Measurements from ENCODE around the gene CKLF. TPM values are rescaled to one million over a fixed set of nuclear protein-coding genes. Genes with fewer than 3 reads are reported as not detected.

The CKLF gene
- polyA plus RNA-seq, 1 of the 3 experiments (the other 2 are of a cell fraction) = 211 TPM

DNA sequence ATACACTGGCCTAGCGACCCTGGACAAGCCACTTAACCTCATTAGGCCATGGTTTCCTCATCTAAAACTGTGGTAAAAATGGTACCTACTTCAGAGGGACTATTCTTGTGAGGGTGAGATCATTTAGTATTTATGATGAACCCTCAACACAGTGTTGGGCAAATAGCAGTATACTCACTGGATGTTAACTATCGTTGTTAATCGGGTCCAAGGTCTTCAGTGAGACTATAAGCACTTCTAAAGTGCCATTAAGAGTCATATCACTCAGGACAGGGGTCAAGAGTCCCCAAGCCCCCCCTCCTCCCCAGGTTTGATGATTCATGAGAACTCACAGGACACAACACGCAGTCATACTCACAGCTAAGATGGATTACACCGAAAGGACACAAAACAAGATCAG is 13.5 kb upstream of the CKLF start:
- no peaks in the 10 kb centered on the region for H3K4me1 ChIP-seq (ENCODE audit: control insufficient read depth in 1 of 2, insufficient read depth in 2 of 2, low read depth in 1 of 2, low read length in 1 of 2)

More for the DNA sequence above, 13.5 kb upstream of the CKLF start:
- Histone ChIP-seq H3K9me2 (no peaks in the 10 kb centered on the region), H3F3A (replicated peaks; ENCODE audit: insufficient read depth) (no peaks in the 10 kb centered on the region), H3K27me3 (ENCODE audit: insufficient read depth) (no peaks in the 10 kb centered on the region), H3K9me3 (no peaks in the 10 kb centered on the region), H4K20me1 (ENCODE audit: insufficient read depth) (no peaks in the 10 kb centered on the region), H3K36me3 (replicated peaks in 1 of 2; ENCODE audit: control insufficient read depth in 1 of 2, insufficient read depth in 2 of 2, low read length in 1 of 2) (peaks cover 3 to 9% of the 10 kb centered on the region in 2 experiments), H3K4me3 (ENCODE audit: low read depth in 2 of 2, low read length in 1 of 2) (no peak overlapping the region), H3K79me2 (ENCODE audit: insufficient read depth) (no peaks in the 10 kb centered on the region), H3K9ac (no peak overlapping the region), H3K27ac (ENCODE audit: low read depth in 2 of 2, low read length in 1 of 2) (no peak overlapping the region), H2AFZ (ENCODE audit: low read depth) (no peak overlapping the region), H3K4me2 (no peak overlapping the region)
- ChIA-PET POLR2A (no interaction called here), CTCF (interaction anchor here (1.3 kb wide), 1 partner anchor 24 kb away, joined by 3 read pairs; no protein-coding TSS in a partner anchor)
- TF ChIP-seq CHD2 (IDR thresholded peaks at IDR 0.05; ENCODE audit: low read length, partially characterized antibody) (no peak), JUND (IDR thresholded peaks at IDR 0.05) (no peak), FOSL2 (IDR thresholded peaks at IDR 0.05; ENCODE audit: borderline replicate concordance, low read depth) (no peak), NFIC (IDR thresholded peaks at IDR 0.05; ENCODE audit: borderline replicate concordance) (no peak), MEF2A (IDR thresholded peaks at IDR 0.05; ENCODE audit: borderline replicate concordance, low read depth) (no peak), TAF1 (IDR thresholded peaks at IDR 0.05; ENCODE audit: borderline replicate concordance, low read depth, low read length) (no peak), RAD21 (IDR thresholded peaks at IDR 0.05; ENCODE audit: low read length) (no peak), POLR2AphosphoS5 (IDR thresholded peaks at IDR 0.05; ENCODE audit: low read depth, low read length) (no peak), RXRA (IDR thresholded peaks at IDR 0.05; ENCODE audit: borderline replicate concordance, low read depth) (no peak), RFX5 (IDR thresholded peaks at IDR 0.05; ENCODE audit: low read length) (no peak), SMC3 (IDR thresholded peaks at IDR 0.05; ENCODE audit: low read depth, low read length) (no peak), RCOR1 (IDR thresholded peaks at IDR 0.05; ENCODE audit: low read length) (no peak)
- TF ChIP-seq, protein P1, sequence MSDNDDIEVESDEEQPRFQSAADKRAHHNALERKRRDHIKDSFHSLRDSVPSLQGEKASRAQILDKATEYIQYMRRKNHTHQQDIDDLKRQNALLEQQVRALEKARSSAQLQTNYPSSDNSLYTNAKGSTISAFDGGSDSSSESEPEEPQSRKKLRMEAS (IDR thresholded peaks at IDR 0.05; ENCODE audit: low read depth) = no peak
- TF ChIP-seq, protein P2, sequence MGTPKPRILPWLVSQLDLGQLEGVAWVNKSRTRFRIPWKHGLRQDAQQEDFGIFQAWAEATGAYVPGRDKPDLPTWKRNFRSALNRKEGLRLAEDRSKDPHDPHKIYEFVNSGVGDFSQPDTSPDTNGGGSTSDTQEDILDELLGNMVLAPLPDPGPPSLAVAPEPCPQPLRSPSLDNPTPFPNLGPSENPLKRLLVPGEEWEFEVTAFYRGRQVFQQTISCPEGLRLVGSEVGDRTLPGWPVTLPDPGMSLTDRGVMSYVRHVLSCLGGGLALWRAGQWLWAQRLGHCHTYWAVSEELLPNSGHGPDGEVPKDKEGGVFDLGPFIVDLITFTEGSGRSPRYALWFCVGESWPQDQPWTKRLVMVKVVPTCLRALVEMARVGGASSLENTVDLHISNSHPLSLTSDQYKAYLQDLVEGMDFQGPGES (IDR thresholded peaks at IDR 0.05; ENCODE audit: low read depth, low read length) = no peak
- TF ChIP-seq, protein P3, sequence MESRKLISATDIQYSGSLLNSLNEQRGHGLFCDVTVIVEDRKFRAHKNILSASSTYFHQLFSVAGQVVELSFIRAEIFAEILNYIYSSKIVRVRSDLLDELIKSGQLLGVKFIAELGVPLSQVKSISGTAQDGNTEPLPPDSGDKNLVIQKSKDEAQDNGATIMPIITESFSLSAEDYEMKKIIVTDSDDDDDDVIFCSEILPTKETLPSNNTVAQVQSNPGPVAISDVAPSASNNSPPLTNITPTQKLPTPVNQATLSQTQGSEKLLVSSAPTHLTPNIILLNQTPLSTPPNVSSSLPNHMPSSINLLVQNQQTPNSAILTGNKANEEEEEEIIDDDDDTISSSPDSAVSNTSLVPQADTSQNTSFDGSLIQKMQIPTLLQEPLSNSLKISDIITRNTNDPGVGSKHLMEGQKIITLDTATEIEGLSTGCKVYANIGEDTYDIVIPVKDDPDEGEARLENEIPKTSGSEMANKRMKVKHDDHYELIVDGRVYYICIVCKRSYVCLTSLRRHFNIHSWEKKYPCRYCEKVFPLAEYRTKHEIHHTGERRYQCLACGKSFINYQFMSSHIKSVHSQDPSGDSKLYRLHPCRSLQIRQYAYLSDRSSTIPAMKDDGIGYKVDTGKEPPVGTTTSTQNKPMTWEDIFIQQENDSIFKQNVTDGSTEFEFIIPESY (IDR thresholded peaks at IDR 0.05; ENCODE audit: borderline replicate concordance, low read depth) = no peak
- TF ChIP-seq, protein P4, sequence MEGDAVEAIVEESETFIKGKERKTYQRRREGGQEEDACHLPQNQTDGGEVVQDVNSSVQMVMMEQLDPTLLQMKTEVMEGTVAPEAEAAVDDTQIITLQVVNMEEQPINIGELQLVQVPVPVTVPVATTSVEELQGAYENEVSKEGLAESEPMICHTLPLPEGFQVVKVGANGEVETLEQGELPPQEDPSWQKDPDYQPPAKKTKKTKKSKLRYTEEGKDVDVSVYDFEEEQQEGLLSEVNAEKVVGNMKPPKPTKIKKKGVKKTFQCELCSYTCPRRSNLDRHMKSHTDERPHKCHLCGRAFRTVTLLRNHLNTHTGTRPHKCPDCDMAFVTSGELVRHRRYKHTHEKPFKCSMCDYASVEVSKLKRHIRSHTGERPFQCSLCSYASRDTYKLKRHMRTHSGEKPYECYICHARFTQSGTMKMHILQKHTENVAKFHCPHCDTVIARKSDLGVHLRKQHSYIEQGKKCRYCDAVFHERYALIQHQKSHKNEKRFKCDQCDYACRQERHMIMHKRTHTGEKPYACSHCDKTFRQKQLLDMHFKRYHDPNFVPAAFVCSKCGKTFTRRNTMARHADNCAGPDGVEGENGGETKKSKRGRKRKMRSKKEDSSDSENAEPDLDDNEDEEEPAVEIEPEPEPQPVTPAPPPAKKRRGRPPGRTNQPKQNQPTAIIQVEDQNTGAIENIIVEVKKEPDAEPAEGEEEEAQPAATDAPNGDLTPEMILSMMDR (IDR thresholded peaks at IDR 0.05) = no peak
- TF ChIP-seq, protein P5, sequence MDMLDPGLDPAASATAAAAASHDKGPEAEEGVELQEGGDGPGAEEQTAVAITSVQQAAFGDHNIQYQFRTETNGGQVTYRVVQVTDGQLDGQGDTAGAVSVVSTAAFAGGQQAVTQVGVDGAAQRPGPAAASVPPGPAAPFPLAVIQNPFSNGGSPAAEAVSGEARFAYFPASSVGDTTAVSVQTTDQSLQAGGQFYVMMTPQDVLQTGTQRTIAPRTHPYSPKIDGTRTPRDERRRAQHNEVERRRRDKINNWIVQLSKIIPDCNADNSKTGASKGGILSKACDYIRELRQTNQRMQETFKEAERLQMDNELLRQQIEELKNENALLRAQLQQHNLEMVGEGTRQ (IDR thresholded peaks at IDR 0.05; ENCODE audit: borderline replicate concordance, low read depth, low read length) = no peak
- TF ChIP-seq, protein P6, sequence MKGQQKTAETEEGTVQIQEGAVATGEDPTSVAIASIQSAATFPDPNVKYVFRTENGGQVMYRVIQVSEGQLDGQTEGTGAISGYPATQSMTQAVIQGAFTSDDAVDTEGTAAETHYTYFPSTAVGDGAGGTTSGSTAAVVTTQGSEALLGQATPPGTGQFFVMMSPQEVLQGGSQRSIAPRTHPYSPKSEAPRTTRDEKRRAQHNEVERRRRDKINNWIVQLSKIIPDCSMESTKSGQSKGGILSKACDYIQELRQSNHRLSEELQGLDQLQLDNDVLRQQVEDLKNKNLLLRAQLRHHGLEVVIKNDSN (IDR thresholded peaks at IDR 0.05; ENCODE audit: borderline replicate concordance, low read depth) = no peak
- DNase-seq = no peak
- WGBS (ENCODE audit: low lambda C conversion rate) = 93% methylated on average over 5 of the region's 5 CpGs

All from SK-N-SH (cell line).